Measurements from ENCODE around the gene QKI. TPM values are rescaled to one million over a fixed set of nuclear protein-coding genes. Genes with fewer than 3 reads are reported as not detected.

Gene QKI
- total RNA-seq, 1 experiment from 2014 or later, result 134 TPM

- no peak for DNase-seq
- TF ChIP-seq CTCF (IDR thresholded peaks at IDR 0.05; ENCODE audit: insufficient read depth in 1 of 2, low read depth in 1 of 2, low read length in 1 of 2, severe bottlenecking in 1 of 2, unreplicated experiment in 1 of 2), result no peak
- H3K27ac Mint-ChIP-seq (ENCODE audit: unreplicated experiment), result no peak overlapping the region
- no peaks in the 10 kb centered on the region for H3K4me1 Mint-ChIP-seq (ENCODE audit: low read depth, unreplicated experiment)
- no peaks in the 10 kb centered on the region for H3K9me3 Mint-ChIP-seq (ENCODE audit: unreplicated experiment)
- no peaks in the 10 kb centered on the region for H3K27me3 Mint-ChIP-seq (ENCODE audit: insufficient read depth, unreplicated experiment)
- ChIA-PET POLR2A (no interaction called here), CTCF (no interaction called here)
- intact Hi-C loops (cut with micrococcal nuclease; ENCODE audit: unreplicated experiment), result no loop called here
- H3K36me3 ChIP-seq (ENCODE audit: control insufficient read depth, insufficient read depth, low read length), result no peaks in the 10 kb centered on the region
- H3K36me3 Mint-ChIP-seq (ENCODE audit: insufficient read depth, unreplicated experiment), result peaks cover 23% of the 10 kb centered on the region
- H3K4me3 Mint-ChIP-seq (ENCODE audit: unreplicated experiment), result no peak overlapping the region
- H3K27me3 ChIP-seq (replicated peaks; ENCODE audit: control insufficient read depth, insufficient read depth, low read length), result no peaks in the 10 kb centered on the region
- H3K9me3 ChIP-seq, result no peaks in the 10 kb centered on the region
- peaks cover 7% of the 10 kb centered on the region; the same call in 1 of the 2 replicates for H3K4me1 ChIP-seq
- no TSS peak for BruUV-seq (replicated peaks)
- no peak overlapping the region for H3K4me3 ChIP-seq (ENCODE audit: low read depth, low read length)
Measured at GRCh38 chr6:163446549-163446948, 32.0 kb downstream of the QKI start.

GRCh38 chr6:163449076-163449475 lies 34.6 kb downstream of the QKI start:
- H3K27ac Mint-ChIP-seq (ENCODE audit: unreplicated experiment), result no peak overlapping the region
- H3K4me3 Mint-ChIP-seq (ENCODE audit: unreplicated experiment), result no peak overlapping the region
- intact Hi-C loops (cut with micrococcal nuclease; ENCODE audit: unreplicated experiment), result no loop called here
- POLR2A ChIA-PET, result no interaction called here
- peaks cover 14% of the 10 kb centered on the region for H3K36me3 Mint-ChIP-seq (ENCODE audit: insufficient read depth, unreplicated experiment)
- no peaks in the 10 kb centered on the region for H3K36me3 ChIP-seq (ENCODE audit: control insufficient read depth, insufficient read depth, low read length)
- H3K9me3 ChIP-seq, result no peaks in the 10 kb centered on the region
- no peak for TF ChIP-seq CTCF (IDR thresholded peaks at IDR 0.05; ENCODE audit: insufficient read depth in 1 of 2, low read depth in 1 of 2, low read length in 1 of 2, severe bottlenecking in 1 of 2, unreplicated experiment in 1 of 2)
- no peak overlapping the region for H3K4me3 ChIP-seq (ENCODE audit: low read depth, low read length)
- BruUV-seq (replicated peaks), result no TSS peak
- no peaks in the 10 kb centered on the region for H3K27me3 Mint-ChIP-seq (ENCODE audit: insufficient read depth, unreplicated experiment)
- CTCF ChIA-PET, result no interaction called here
- H3K9me3 Mint-ChIP-seq (ENCODE audit: unreplicated experiment), result no peaks in the 10 kb centered on the region
- no peaks in the 10 kb centered on the region for H3K4me1 Mint-ChIP-seq (ENCODE audit: low read depth, unreplicated experiment)
- H3K27me3 ChIP-seq (replicated peaks; ENCODE audit: control insufficient read depth, insufficient read depth, low read length), result no peaks in the 10 kb centered on the region
- no peak for DNase-seq
- peaks cover 4% of the 10 kb centered on the region; the same call in 1 of the 2 replicates for H3K4me1 ChIP-seq

- no peaks in the 10 kb centered on the region for H3K27me3 Mint-ChIP-seq (ENCODE audit: insufficient read depth, unreplicated experiment)
- no peaks in the 10 kb centered on the region for H3K9me3 ChIP-seq
- no peaks in the 10 kb centered on the region; the same call in 1 of the 2 replicates for H3K36me3 ChIP-seq (ENCODE audit: control insufficient read depth, insufficient read depth, low read length)
- intact Hi-C loops (cut with micrococcal nuclease; ENCODE audit: unreplicated experiment), result no loop called here
- ChIA-PET CTCF (no interaction called here), POLR2A (no interaction called here)
- H3K4me3 Mint-ChIP-seq (ENCODE audit: unreplicated experiment), result no peak overlapping the region
- BruUV-seq (replicated peaks), result no TSS peak
- no peak for DNase-seq
- TF ChIP-seq CTCF (IDR thresholded peaks at IDR 0.05; ENCODE audit: insufficient read depth in 1 of 2, low read depth in 1 of 2, low read length in 1 of 2, severe bottlenecking in 1 of 2, unreplicated experiment in 1 of 2), result no peak
- H3K9me3 Mint-ChIP-seq (ENCODE audit: unreplicated experiment), result no peaks in the 10 kb centered on the region
- H3K27me3 ChIP-seq (replicated peaks; ENCODE audit: control insufficient read depth, insufficient read depth, low read length), result no peaks in the 10 kb centered on the region
- no peak overlapping the region for H3K4me3 ChIP-seq (ENCODE audit: low read depth, low read length)
- H3K4me1 Mint-ChIP-seq (ENCODE audit: low read depth, unreplicated experiment), result peaks cover 7% of the 10 kb centered on the region
- H3K27ac Mint-ChIP-seq (ENCODE audit: unreplicated experiment), result no peak overlapping the region
- peaks cover 12% of the 10 kb centered on the region for H3K36me3 Mint-ChIP-seq (ENCODE audit: insufficient read depth, unreplicated experiment)
- H3K4me1 ChIP-seq, result no peaks in the 10 kb centered on the region
Measured at GRCh38 chr6:163454425-163454824, 39.9 kb downstream of the QKI start.

Data from Caco-2 (cell line).